HG03460 (cell line): Measurements from ENCODE around the gene TIAM2.

Experiments used
- ATAC-seq: cut with Tn5 transposase; IDR thresholded peaks from one replicate; pipeline ENCODE4 v1.9.1; 2021; ENCODE audit not compliant: unreplicated experiment

The TIAM2 gene

GRCh38 chr6:155055729-155056128 lies 60.6 kb downstream of the TIAM2 start:
- ATAC-seq: no peak

DNA sequence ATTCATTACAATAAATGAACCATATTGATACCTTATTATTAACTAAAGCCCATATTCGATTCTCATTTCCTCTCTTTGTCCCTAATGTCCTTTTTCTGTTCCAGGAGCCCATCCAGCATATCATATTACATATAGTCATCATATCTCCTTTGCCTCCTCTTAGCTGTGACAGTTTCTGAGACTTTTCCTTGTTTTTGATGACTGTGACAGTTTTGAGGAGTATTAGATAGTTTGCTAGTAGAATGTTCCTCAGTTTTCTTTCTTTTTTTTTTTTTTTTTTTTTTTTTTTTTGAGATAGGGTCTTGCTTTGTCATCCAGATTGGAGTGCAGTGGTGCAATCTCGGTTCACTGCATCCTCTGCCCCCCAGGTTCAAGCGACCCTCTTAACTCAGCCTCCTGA lies 61.6 kb downstream of the TIAM2 start:
- no peak for ATAC-seq

DNA sequence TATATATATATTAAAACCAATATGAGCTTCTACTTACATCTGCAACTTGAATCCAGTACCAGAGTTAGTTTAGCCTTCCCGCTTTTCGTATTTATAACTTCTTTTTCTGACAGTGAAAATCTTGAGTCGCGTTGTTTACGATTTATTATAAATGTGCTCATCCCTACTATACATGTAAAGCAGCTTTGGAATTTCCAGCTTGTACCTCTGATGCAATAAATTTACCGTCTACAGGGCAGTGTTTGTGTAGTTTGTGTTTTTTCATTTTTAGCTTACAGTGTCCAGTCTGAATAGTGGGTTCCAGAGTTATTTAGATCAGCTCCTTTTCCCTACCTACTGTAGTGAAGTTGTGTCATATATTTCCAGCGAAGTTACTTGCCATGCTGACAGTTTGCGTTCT lies 66.3 kb downstream of the TIAM2 start:
- no peak for ATAC-seq

GRCh38 chr6:155062866-155063341 lies 67.8 kb downstream of the TIAM2 start:
- no peak for ATAC-seq

GRCh38 chr6:155064303-155064702 lies 69.2 kb downstream of the TIAM2 start:
- no peak for ATAC-seq

GRCh38 chr6:155066361-155066760 lies 71.2 kb downstream of the TIAM2 start:
- ATAC-seq: no peak

DNA sequence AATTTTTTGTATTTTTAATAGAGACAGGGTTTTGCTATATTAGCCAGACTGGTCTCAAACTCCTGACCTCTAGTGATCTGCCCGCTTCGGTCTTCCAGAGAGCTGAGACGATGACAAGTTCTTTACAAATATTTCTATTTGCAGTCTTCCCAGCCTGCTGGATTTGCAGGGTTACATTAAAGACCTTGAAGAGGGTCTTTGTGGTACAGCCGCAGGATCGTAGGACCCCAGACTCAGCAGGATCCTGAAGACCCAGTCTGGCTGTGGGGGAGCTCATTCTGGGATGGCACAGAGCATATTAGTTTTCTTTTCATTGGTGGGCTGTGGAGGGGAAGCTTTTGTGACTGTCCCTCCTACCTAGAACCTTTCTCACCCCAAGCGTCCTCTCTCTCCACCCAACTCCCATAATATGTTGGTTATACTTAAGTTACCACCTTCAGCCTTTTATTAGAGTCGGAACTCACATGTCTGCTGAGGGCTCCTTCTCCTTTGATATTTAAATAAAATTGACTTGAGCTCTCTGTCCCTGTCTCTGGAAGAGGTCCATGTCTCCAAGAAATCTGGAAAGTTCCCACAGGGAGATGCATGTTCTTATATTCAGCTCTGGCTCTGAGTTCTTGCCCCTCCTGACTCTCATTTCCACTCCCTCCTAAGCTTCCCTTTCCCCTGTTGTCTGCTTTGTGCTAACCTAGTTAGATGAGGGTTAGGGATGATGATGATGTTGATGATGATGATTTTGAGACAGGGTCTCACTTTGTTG lies 72.0 kb downstream of the TIAM2 start:
- no peak for ATAC-seq

DNA sequence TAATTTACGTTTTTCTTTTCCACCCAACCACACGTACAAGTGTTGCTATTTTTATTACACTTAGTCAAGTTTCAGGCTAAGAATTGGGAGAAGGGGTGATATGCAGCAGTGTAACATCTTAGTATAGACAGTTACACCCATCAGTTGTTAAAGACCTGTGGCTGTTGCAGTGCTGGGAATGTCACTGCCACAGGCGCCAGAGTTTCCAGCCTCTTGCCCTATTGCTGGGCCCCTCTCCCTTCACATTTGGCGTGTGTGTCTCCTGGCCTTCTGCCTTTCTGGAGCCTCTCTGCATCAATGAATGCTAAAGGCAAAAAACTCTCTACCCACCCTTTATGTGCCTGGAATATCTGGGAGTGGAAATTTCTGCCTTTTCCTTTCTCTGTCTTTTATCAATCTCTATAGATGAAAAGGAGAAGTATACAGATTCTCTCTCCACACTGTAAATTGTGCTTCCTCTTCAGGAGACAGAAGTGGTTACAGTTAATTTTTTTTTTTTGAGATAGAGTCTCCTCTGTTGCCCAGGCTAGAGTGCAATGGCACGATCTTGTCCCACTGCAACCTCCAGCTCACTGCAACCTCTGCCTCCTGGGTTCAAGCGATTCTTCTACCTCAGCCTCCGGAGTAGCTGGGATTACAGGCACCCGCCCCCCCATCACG lies 73.0 kb downstream of the TIAM2 start:
- ATAC-seq: no peak

GRCh38 chr6:155069543-155069942 lies 74.4 kb downstream of the TIAM2 start:
- no peak for ATAC-seq

GRCh38 chr6:155075930-155076695 lies 81.0 kb downstream of the TIAM2 start:
- no peak for ATAC-seq

- ATAC-seq: no peak
These were observed 82.2 kb downstream of the TIAM2 start for GRCh38 chr6:155077331-155077730.

- no peak for ATAC-seq
These were observed 82.7 kb downstream of the TIAM2 start for GRCh38 chr6:155077784-155078183.

DNA sequence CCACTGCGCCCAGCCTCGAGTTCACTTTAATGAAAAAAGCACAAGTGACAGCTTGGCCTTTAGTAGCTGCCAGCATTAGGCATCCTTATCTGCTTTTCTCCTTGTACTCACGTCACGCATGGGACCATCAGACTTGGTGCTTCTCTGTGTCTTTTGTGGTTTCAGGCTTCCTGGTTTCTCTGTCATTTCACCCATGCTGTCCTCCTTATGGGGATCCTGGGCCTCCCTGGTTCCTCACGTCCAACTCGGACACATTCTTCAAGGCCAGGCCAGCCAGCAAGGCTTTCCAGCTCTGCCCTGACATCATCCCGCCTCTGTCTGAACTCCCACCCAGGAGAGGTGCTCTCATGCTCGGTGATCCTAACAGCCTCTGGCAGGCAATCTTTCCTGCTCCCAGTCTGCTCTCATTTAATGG lies 83.2 kb downstream of the TIAM2 start:
- ATAC-seq: no peak

GRCh38 chr6:155079985-155080452 lies 84.9 kb downstream of the TIAM2 start:
- no peak for ATAC-seq

- no peak for ATAC-seq
These were observed 86.0 kb downstream of the TIAM2 start for GRCh38 chr6:155080881-155081845.

DNA sequence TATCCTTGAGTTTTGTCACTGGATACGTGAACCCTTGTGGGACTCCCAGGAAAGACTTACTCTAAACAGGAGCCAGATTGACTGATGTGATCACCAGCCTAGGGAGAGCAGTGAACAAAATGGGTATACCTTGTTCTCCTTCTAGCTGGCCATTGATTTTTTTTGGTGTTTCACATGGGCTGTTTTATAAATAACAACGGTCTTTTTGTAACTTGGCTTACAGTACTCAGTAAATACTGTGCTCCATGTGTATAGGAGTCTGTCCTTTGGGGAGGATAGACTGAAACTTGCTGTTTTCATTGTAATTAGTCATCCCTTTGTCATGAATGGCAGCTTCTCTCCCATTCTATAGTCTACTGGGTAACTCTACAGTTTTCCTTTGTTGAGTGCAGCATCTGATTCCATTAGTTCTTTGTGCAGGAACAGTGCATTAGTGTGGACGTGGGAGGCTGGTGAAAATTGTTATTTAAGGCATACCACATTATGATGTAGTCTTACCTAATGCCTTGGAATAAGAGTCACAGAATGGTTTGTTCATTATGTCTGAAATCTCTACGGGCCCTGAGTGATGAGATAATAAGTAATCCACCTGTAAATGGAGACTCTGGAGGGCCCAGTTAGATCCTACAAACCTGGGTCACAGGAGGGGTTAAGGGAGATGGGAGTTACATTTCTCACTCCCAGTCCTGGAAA lies 89.5 kb downstream of the TIAM2 start:
- ATAC-seq: no peak

- ATAC-seq: no peak
These were observed 90.6 kb downstream of the TIAM2 start for GRCh38 chr6:155085582-155086257.

GRCh38 chr6:155088856-155089255 lies 93.7 kb downstream of the TIAM2 start:
- peak; percentile 46 for ATAC-seq

GRCh38 chr6:155089746-155090145 lies 94.6 kb downstream of the TIAM2 start:
- no peak for ATAC-seq
